GM03348 (cell line): ENCODE data around the gene SUGCT.

ENCODE experiments used
- DNase-seq: peaks from one replicate; pipeline ENCODE4 v3.0.0; 2012; ENCODE audit warnings: low spot score

Gene SUGCT

GRCh38 chr7:40526951-40527715 lies 392.3 kb downstream of the SUGCT start:
- DNase-seq: no peak

DNA sequence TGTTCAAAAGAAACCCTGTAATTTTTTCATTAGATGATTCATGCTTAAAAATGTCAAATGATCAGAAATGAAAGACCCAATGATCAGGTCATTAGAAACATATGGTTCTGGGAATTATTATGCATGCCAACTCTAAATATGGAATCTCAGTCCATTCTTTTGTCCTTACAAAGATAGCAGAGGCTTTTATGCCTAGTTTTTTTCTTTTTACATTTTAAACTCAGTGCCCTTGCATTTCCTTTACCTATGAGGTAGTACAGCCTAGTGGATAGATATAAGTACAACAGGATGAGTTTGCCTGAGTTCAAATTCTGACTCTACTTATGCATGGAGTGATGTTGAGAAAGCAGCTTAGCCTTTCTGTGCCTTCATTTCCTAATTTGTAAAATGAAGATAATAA lies 392.9 kb downstream of the SUGCT start:
- peak; percentile 19 for DNase-seq

DNA sequence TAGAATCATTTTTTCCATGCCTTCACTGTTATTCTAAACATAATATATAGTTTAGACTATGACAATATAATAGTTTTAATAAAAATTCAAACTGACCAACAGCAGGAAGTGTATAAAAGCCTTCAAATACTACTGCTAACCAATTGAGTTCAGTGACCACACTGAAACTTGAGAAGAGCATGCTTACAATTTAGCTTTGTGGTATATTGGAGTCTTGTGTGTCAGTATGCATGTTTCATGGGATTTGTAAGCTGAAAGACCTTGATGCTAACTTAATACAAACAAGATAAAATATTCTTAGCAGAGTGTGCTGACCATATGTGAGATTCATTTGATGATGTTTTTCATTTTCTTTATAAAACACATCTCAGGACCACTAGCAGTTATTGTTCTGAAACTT lies 395.5 kb downstream of the SUGCT start:
- DNase-seq: no peak

- DNase-seq: peak; percentile 40
Measured at GRCh38 chr7:40531956-40532355, 397.2 kb downstream of the SUGCT start.

- DNase-seq: no peak
Measured at GRCh38 chr7:40535678-40536077, 400.9 kb downstream of the SUGCT start.

DNA sequence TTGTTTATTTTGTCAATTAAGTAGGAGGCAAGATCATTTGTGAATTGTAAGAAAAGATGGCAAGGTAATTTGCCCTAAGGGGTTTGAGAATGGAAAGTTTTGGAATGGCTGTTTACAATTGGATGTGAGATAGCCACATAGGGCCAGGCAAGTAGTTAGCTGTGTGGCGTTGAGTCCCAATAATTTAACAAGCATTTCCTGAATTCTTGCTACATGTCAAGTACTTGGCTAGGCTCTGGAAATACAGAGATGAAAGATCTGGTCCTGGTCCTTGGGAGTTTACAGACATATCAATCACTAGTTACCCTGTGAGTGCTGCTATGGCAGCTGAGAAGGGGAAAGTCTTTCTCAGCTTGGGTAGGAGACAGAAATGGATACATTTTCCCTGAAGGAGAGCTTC lies 401.6 kb downstream of the SUGCT start:
- no peak for DNase-seq

DNA sequence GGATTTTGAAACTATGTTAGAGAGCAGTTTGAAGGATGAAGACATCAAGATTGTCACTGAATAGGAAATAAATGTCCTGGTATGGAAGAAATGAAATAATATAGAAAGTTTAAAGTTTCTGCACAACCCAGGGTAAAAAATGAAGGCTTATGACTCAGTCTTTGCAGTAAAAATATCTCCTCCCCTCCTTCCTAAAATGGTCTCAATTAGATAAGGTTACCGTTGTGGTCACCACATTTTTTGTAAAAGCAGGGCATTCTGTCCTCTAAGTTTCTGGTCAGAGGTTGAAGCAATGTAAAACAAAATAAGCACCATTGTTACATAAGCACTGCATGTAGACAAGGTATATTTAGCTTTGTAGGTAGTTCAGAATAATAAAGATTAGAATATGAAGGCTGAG lies 403.5 kb downstream of the SUGCT start:
- no peak for DNase-seq

- DNase-seq: peak; percentile 56
Measured at GRCh38 chr7:40541336-40541735, 406.5 kb downstream of the SUGCT start.

DNA sequence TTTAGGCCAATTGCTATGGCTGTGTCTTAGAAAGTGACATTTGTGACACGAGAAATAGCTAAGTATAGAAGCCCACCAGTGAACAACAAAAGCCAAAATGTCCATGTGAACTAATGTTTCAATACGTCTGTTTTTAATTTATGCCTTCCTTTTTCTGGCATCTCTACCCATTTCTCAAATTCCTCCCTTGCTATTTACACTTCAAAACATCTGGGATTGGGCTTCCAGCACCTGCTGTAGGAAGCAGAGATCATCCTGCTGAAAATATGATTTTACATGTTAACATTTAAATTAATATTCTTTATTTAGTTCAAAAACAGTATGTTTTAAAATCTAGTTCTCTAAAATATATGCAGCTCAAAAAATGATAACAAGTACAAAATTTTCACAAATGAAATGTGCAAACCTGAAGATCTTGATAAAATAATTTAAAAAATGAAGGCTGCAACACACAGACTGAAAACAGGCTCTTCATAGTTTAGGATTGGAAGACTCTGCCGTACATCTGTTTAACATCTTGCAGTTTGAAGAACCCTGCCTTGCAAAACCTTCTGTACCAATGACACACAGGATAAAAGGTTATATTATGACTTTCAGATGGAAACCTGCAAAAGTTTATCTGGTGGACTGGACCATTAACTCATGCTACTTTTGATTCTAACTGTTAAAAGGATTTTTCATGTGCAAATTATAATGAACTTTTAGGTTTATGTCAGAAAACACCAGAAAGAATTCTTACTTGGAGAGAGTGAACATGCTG lies 408.4 kb downstream of the SUGCT start:
- DNase-seq: peak; percentile 24

DNA sequence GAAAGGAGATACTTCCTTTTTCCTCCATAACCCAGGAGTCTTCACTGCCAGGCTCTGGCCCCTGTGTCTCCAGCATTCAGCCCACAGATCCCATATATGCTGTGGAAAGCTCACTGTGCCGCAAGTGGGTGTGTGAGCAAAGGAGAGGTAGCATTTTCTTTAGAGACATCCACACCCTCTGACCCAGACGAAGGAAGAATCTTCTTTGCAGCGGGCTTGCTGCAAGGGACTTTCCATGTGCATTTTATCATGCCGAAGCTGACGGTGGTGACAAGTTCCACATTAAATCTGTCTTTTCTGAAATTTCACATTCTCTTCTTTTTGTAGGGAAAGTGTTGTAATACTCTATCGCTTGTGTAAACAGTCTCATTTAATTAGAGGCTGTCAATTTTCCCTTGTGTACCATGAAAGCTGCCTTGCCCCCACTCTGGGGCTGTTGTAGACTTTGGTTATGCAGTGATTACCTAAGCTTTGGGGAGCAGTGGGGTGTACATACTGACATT lies 409.5 kb downstream of the SUGCT start:
- peak; percentile 13 for DNase-seq

DNA sequence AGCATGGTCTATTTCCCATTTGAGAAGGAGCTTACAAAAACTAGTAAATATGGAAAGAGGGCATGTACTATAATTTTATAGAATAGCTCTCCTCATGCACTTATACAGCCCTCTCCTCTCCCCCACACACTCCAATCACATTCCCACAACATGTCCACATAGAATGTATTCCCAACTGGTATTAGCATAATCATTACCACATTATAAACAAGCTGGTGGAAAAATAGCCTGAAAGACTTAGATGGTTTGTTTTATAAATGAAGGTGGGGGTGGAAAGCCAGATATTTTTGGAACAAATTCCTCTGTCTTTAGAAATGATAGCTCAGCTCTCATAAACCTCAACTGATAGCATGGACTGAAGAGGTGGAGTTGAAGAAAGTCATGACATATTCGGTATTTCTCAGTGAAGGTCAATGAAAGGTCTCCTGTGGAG lies 410.1 kb downstream of the SUGCT start:
- peak; percentile 22 for DNase-seq

DNA sequence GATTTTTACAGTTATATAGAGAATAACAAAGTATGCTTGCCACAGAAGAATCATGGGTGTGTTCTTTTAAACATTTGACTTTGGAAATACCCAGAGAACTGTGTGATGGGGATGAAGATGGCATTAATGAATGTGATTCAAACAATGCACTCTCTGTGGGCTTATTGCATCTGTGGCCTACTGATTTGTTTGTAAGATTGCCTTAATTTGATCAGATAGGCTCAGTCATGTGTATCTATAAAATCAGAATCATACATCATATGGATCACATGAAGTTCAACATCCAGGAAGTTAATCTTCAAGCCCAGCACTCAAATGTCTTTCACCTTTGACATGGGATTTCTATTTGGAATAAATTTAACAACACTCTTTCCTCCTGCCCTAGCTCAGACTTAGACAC lies 410.9 kb downstream of the SUGCT start:
- DNase-seq: no peak

GRCh38 chr7:40546616-40547501 lies 412.1 kb downstream of the SUGCT start:
- no peak for DNase-seq

DNA sequence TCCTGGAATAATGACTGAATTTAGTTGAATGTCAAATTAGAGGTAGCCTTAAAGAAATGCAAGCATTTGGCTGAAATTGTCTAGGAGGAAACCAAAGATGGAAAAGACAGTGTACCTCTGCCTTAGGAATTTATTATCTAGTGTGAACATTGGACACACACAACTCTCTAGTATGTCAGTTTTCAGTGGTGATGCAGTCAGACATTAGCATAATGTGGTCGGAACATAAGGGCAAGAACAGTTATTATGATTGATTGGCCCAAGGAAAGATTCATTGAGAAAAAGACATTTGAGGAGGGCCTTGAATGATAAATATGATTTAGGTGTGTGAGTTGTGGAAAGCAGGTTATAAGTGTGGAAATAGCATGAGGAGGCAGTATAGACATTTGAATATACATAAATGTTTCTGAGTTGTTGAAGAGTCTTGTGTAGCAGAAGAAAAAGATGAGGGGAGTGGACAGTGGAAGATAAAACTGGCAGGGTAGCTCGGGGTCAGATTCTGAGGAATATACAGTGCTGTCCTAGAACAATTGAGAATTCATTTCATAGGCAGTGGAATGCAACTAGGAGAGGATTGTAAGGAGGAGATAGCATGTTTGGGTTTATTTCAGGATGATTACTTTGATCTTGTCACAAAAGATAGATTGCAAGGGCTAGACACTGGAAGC lies 414.7 kb downstream of the SUGCT start:
- no peak for DNase-seq

- DNase-seq: peak; percentile 63
Measured at GRCh38 chr7:40551685-40552576, 417.1 kb downstream of the SUGCT start.

GRCh38 chr7:40560672-40561071 lies 425.9 kb downstream of the SUGCT start:
- DNase-seq: no peak

- DNase-seq: no peak
Measured at GRCh38 chr7:40566879-40567278, 432.1 kb downstream of the SUGCT start.

DNA sequence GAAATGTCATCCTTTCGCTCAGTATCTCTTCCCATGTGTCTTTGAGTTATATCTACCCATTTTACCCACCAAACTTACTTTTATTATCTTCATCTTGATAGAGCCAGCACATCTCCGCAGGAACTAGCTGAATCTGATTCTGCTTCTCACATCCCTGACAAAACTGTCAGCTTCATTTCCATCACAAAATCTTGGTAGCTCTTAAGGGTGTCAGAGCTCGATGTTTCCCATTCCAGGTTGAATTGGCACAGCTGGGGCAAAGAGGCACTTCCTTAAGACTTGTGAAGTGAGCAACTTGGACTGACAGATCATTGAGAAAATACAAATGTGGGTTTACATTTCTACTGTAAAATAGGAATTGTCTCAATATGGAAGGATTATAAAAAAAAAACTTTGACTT lies 434.5 kb downstream of the SUGCT start:
- DNase-seq: no peak

GRCh38 chr7:40570223-40570622 lies 435.4 kb downstream of the SUGCT start:
- peak; percentile 35 for DNase-seq

GRCh38 chr7:40571796-40572195 lies 437.0 kb downstream of the SUGCT start:
- peak; percentile 84 for DNase-seq
